Ammon's horn (tissue), 1 donor: ENCODE measurements around the gene PRKAG2.
A peak's percentile ranks its signal among the peaks of the same experiment; 100 is the strongest.

Experiments
- DNase-seq: peaks from one replicate; pipeline ENCODE4 v3.0.0-alpha.2; 2016; ENCODE audit warnings: low spot score

Gene PRKAG2

DNA sequence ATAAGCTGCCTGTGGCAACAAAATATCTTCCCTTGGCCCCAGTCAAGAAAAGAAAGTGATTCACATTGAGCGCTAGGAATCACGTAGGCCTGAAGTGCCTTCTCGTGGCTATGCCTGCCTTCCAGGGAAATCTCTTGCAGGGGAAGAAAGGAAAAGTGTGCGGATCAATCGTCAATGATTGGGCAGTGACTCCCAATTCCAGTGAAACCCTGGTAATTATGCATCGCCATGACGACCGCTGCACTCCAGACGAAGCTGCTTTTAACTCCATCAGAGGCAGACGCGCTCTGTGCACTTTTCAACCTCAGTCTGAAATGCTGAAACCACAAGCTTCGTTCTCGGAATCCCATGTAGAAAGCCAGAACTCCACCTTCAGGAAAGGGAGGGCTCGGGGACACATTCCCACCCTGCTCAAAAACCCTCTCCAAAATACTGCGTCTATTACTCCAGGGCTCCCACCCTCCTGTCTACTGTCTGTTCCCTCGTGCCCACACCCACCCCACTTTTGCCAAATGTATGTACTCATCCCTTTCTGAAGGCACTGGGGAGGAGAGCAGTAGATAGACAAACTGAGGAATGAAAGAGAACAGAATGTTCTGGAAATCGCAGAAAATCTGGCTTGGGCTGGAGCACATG lies 24.2 kb upstream of the PRKAG2 start:
- DNase-seq: peak; percentile 37

DNA sequence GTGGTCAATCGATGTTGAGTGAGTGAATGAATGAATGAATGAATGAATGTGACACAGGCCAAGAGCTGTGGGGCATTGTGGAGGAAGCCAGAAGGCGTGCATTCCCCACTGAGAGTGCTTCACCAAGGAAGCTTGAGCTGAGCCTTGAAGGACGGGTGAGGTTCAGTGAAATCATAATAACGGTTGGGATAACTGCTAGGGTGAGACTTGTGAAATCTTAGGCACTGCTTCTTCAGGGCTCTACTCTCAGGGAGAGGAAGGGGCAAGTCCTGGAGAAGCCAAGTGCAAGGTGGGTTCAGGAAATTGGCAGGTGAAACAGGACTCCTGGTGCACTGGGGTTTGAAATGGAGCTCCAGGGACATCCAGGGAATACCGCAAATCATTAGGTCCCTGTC lies 23.7 kb upstream of the PRKAG2 start:
- no peak for DNase-seq

GRCh38 chr7:151899513-151900360 lies 22.8 kb upstream of the PRKAG2 start:
- DNase-seq: no peak

GRCh38 chr7:151897951-151898686 lies 21.2 kb upstream of the PRKAG2 start:
- DNase-seq: no peak

GRCh38 chr7:151897161-151897731 lies 20.3 kb upstream of the PRKAG2 start:
- DNase-seq: peak; percentile 54

GRCh38 chr7:151896486-151896885 lies 19.6 kb upstream of the PRKAG2 start:
- no peak for DNase-seq

DNA sequence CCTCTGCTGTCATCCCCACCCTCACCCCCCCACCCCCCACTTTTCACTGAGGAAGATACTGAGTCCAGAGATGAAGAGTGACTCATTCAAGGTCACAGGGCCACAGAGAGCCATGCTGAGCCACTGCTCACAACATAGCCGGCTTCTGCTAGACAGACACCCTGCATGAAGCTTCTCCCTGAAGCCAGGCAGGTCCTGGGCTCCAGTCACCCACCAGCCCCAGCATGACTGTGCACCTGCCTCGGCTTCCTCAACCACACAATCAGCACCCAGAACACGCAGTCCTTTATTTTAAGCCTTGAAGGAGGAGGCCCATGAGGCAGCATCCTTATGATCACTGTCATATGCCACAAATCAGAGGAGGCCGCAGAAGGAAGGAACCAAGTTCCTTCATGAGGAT lies 19.2 kb upstream of the PRKAG2 start:
- no peak for DNase-seq

GRCh38 chr7:151895631-151896031 lies 18.7 kb upstream of the PRKAG2 start:
- DNase-seq: peak; percentile 53

DNA sequence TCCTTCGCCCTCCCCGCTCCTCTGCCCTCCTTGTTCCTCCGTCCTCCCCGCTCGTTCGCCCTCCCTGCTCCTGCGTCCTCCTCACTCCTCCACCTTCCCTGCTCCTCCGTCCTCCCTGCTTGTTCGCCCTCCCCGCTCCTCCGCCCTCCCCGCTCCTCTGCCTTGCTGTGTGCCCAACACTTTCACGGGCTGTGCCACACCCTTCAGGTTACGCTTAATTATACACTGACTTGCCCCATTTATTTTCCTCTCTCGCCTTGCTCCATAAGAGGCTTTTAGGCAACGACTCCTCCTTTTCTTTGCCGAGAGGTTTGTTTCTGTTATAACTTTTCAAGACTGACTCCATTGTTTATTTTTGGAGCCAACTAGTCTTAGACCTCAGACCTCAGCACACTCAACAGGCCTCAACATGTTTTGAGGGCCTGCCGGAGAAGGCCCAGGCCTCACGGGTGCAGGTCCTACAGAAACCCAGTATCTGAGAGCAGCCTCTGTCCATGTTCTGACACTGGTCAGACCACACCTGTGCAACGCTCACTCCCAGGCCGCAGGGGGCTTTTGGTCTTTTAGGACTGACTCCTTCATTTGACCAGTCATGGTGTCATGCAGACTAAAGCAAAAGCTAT lies 18.2 kb upstream of the PRKAG2 start:
- no peak for DNase-seq

DNA sequence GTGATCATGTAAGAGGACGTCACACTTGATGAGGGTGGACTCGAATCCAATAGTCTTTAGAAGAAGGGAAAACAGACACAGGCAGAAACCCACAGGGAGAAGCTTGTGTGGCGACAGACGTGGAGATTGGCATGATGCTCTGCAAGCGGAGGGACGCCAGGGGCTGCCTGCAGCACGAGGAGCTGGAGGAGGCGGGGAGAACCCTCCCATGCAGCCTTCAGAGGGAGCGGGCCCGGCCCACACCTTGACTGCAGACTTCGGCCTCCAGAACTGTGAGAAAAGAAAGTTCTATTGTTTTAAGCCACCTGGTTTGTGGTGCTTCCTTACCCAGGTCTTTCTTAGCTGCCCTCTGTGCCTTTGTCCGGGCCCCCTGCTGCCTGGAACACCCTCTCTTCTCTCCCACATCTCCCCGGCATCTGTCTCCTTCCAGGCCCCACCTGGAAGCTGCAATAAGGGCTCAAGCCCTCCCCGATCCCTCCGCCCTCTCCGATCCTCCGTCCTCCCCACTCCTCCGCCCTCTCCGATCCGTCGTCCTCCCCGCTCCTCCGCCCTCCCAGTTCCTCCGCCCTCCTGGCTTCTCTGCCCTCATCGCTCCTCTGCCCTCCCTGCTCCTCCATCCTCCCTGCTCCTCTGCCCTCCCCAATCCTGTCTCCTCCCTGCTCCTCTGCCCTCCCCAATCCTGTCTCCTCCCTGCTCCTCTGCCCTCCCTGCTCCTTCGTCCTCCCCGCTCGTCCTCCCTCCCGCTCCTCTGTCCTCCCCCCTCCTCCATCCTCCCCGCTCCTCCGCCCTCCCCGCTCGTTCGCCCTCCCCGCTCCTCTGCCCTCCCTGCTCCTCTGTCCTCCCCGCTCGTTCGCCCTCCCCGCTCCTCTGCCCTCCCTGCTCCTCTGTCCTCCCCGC lies 17.4 kb upstream of the PRKAG2 start:
- peak; percentile 25 for DNase-seq

DNA sequence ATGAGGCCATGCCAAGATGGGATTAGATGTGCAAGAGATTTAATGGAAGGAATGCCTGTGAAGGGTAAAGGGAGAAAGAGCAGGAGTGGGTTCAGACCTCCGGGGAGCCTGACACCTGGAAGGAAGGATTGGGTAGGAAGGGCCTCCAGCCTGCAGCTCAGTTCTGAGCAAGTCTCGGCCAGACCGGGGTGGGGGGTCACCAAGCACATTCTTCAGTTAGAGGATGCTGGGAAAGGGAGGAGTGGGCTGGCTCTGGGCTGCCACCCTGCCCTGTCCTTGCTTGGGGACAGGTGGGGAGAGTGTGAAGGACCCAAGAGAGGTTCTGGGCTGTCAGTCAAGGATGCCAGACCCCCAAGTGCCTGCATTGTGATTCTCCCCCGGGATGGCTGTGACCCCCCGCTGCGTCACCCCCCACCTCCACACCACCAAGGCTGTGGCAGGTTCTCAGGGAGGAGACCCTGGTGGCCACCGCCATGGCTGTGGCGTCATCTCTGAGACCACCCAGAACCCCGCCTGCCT lies 16.5 kb upstream of the PRKAG2 start:
- no peak for DNase-seq

- no peak for DNase-seq
Measured at GRCh38 chr7:151891753-151892152, 14.8 kb upstream of the PRKAG2 start.

- DNase-seq: no peak
Measured at GRCh38 chr7:151891182-151891581, 14.3 kb upstream of the PRKAG2 start.

DNA sequence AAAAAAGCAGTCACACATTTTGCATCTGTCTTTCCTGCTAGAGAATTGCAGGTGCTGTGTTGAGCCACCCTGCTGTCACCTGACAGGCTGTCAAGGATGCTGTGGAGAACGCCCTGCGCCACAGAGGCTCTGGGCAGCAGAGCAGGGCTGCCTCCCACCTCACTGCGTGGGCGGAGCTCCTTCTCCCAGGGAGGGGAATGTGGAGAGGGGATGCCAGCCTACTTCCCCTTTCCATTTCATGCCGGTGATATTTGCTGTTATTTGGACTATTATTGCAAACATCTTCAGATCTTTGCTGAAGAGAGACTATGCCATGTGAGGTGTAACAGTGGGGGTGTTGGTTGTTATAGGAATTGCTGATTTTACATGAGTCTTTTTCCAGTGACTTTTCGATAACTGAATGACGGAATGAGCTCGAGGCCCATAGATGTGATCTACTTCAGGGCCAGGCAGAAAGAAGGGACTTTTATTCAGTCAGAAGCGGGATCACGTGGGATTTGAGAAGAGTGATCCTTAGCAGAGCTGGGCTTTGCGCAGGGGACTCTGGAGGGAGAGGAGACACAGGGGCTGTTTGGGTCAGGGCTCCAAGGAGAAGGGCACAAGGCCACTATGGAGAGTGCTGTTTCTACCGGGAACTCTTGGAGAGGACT lies 13.6 kb upstream of the PRKAG2 start:
- DNase-seq: no peak

DNA sequence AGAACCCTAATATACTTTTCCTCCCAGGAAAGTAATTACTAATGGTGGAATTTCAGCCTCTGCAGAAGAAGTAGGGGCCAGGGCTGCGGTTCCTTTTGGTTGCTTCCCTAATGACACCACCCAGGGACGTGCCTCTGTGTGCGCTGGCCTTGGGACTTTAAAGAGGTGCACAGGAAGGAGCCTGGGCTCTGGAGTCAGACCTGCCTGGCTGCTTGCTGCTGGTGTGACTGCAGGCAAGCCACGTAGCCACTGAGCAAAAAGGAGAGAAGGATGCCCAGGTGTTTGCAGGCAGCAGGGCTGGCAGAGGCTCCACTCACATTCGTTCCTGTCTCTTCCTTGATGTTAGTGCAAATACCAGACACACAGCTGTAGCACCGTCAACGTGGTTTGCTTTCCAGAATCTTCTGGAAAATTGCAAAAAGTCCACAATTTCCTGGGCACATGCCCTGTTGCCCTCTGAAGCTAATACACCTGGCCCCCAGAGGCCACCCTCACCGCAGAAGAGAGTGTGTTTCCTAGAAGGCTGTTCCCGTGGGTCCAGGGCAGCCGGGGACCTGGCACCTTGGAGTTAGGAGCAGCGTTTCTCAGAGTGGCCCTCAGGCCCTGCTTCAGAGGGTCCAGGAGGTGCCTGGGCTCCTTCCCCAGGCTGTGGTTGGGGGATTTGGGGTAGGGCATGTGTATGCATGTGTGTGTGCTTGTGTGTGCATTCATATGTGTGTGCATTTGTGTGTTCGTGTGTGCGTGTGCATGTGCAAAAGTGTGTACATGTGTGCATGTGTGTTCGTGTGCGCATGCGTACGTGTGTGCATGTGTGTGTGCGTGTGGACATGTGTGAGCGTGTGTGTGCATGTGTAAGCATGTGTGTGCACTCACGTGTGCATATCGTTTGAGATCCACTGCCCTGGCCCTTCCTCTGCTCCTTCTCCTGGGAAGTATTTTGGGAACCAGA lies 12.8 kb upstream of the PRKAG2 start:
- no peak for DNase-seq

GRCh38 chr7:151888079-151889067 lies 11.5 kb upstream of the PRKAG2 start:
- no peak for DNase-seq

GRCh38 chr7:151886783-151887182 lies 9.9 kb upstream of the PRKAG2 start:
- DNase-seq: no peak

GRCh38 chr7:151885202-151885580 lies 8.3 kb upstream of the PRKAG2 start:
- no peak for DNase-seq
